ENCODE data around the gene AGO3. TPM values are rescaled to one million over a fixed set of nuclear protein-coding genes. Genes with fewer than 3 reads are reported as not detected.

Gene AGO3
- total RNA-seq (10 to 100 TPM; 17.7 to 24.1 (median 20.2) TPM), polyA plus RNA-seq (3.8 TPM)
- long read RNA-seq, donor 1, full-length matches to known transcripts = 20 of 35 reads
- long read RNA-seq, donor 1, partial matches to known transcripts = 2 of 35 reads
- long read RNA-seq, donor 1, other reads (novel, unspliced or antisense) = 13 of 35 reads
- long read RNA-seq, donor 2, full-length matches to known transcripts = 9 of 13 reads
- long read RNA-seq, donor 2, partial matches to known transcripts = 2 of 13 reads
- long read RNA-seq, donor 2, other reads (novel, unspliced or antisense) = 2 of 13 reads
- long read RNA-seq, donor 3, full-length matches to known transcripts = 18 of 44 reads
- long read RNA-seq, donor 3, partial matches to known transcripts = 5 of 44 reads
- long read RNA-seq, donor 3, other reads (novel, unspliced or antisense) = 21 of 44 reads
- long read RNA-seq, donor 4, full-length matches to known transcripts = 4 of 9 reads
- long read RNA-seq, donor 4, partial matches to known transcripts = 0 of 9 reads
- long read RNA-seq, donor 4, other reads (novel, unspliced or antisense) = 5 of 9 reads

DNA sequence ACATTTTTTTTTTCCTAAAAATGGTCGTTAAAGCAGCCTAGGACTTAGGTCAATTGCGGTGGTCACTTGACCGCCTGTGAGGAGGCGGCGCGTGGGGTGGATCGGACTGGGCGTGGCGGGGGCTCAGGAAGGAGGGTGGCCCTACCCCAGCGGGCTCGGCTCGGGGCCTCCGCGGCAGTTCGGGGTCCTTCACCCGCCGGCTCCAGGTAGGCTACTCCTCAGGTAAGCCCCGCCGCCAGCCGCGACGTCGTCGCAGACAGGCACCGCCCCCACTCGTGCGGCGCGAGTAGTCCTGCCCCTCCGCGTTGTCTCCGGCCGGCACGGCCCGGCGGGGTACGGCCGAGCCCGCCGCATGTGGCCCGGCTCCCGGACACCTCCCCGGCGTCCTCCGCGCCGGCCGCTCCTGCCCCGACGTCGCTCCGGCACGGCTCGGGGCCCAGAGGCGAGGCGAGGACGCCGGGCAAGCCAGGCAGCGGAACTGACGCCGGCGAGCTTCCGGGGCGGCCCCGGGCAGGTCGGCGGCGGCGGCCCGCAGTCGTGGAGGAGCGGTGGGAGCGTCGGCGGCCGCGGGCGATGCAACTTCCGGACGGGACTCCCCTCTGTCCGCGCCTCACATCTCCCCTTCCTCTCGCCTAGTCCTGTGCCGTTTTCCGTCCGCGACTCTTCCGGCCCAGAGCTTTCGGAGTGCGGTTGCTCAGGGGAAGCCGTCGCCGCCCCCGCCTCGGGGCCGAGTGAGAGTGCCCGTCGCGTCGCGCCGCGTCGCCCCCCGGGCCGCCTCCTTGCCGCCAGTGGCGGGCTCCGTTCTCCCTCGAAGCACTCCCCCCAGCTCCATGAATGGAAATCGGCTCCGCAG, at the start of gene AGO3:
Gene AGO3 (plus strand): TSS at position 513 of the 853 bp plus-strand sequence. CDS start 322 bp downstream, at position 835.
- H3K27me3 ChIP-seq (ENCODE audit: control insufficient read depth, insufficient read depth) = no peaks in the 10 kb centered on the region
- DNase-seq = peak; percentile 86 to 93 (median 93)
- intact Hi-C loops (cut with DNase I) = no loop called here
- no peaks in the 10 kb centered on the region for H3K4me1 ChIP-seq (ENCODE audit: control insufficient read depth, insufficient read depth, low read length)
- no peaks in the 10 kb centered on the region for H3K9me3 ChIP-seq (ENCODE audit: control insufficient read depth, low read length)
- H3K4me3 ChIP-seq (ENCODE audit: low read length) = peak within 1 kb of the TSS; percentile 75
- H3K27ac ChIP-seq (ENCODE audit: low read length) = peak within 1 kb of the TSS; percentile 99
- under 1% methylated on average over 112 of the region's 112 CpGs for WGBS
- ATAC-seq = peak; percentile 95 to 96

DNA sequence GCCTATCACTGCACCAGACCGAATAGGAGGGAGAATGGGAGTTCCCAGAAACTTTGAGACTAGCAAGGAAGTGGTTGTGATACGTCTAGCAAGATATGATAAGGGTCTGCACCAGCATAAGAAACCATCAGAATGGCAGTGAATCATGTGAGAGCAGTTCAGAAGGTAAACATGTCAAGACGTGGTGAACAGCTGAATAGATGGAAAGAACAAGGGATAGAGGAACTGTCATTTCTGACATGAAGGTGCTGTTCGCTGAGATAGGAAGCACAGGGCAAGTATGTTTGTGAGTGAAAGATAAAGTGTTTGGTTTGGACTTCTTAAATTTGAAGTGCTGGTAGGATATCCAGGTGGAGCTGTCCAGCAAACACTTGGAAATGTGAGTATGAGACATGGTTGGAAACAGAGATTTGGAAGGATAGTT, 49.0 kb upstream of the AGO3 start:
- intact Hi-C loops (cut with DNase I) = no loop called here
- Histone ChIP-seq H3K4me3 (ENCODE audit: low read length) (no peak overlapping the region), H3K9me3 (ENCODE audit: control insufficient read depth, low read length) (no peaks in the 10 kb centered on the region), H3K27me3 (ENCODE audit: control insufficient read depth, insufficient read depth) (no peaks in the 10 kb centered on the region), H3K4me1 (ENCODE audit: control insufficient read depth, insufficient read depth, low read length) (peaks cover 8% of the 10 kb centered on the region), H3K27ac (ENCODE audit: low read length) (no peak overlapping the region)
- ATAC-seq = no peak
- DNase-seq = no peak
- WGBS = 27% methylated on average over 4 of the region's 4 CpGs

DNA sequence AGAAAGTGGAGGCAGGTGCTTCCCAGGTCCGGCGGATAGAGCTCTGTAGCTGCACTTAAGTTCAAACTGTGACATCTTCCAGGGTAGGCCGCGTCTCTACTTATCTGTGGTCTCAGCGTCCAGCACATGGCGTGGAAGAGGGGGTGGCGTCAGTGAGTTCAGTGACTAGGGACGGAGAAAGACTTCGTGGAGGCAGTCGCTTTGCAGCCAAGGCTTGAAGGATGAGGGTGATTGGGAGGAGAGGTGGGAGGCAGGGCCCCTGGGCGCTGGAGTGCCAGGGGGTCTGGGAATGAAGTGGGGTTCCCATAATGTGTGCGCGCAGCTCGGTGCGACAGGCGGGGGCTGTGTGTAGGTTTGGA, 48.3 kb upstream of the AGO3 start:
- no peak overlapping the region for H3K4me3 ChIP-seq (ENCODE audit: low read length)
- no peak for ATAC-seq
- H3K27ac ChIP-seq (ENCODE audit: low read length) = no peak overlapping the region
- intact Hi-C loops (cut with DNase I) = no loop called here
- peaks cover 13% of the 10 kb centered on the region for H3K4me1 ChIP-seq (ENCODE audit: control insufficient read depth, insufficient read depth, low read length)
- H3K27me3 ChIP-seq (ENCODE audit: control insufficient read depth, insufficient read depth) = no peaks in the 10 kb centered on the region
- DNase-seq = peak in 1 of 3 donors; percentile 13
- H3K9me3 ChIP-seq (ENCODE audit: control insufficient read depth, low read length) = no peaks in the 10 kb centered on the region
- 47% methylated on average over 16 of the region's 16 CpGs for WGBS

DNA sequence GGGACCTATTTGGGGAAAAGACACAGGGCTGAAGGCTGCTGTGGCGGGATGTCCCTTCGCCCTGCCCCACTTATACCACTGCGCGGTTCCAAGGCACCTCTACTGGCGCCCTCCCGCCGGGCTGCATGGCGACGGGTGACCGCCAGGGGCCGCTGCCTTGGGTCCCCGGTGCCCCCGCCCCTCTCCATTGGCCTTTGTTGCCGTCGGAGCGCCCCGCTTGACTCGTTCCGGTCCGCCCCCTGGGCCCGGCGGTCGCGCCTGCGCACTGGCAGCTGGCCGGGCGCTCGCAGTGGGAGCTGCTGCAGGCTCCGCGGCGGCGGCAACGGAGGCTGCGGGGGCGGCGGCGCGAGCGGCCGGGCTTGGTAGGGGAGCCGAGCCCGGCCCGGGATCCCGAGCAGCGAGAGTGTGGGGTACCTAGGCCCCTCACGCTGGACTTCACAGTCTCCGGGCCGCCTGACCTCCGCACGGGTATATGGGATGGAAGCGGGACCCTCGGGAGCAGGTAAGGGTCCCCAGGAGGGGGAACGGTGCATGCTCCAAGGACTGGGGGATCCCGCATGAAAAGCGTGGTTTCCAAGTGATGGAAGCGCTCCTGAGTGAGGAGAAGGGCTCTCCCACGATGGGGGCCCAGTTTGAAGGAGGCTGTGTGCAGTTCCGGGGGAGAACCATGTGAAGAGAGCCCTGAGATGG, 47.8 kb upstream of the AGO3 start, which contains the start of gene AGO1:
Gene AGO1 (plus strand): TSS at position 265 of the 690 bp plus-strand sequence. CDS start 213 bp downstream, at position 478.
- Histone ChIP-seq H3K4me1 (ENCODE audit: control insufficient read depth, insufficient read depth, low read length) (peaks cover 13% of the 10 kb centered on the region), H3K27me3 (ENCODE audit: control insufficient read depth, insufficient read depth) (no peaks in the 10 kb centered on the region), H3K27ac (ENCODE audit: low read length) (peak within 1 kb of the TSS; percentile 42), H3K9me3 (ENCODE audit: control insufficient read depth, low read length) (no peaks in the 10 kb centered on the region), H3K4me3 (ENCODE audit: low read length) (peak within 1 kb of the TSS; percentile 78)
- WGBS = under 1% methylated on average over 58 of the region's 58 CpGs
- DNase-seq = peak; percentile 95 to 98 (median 97)
- intact Hi-C loops (cut with DNase I) = no loop called here
- ATAC-seq = peak; percentile 98

DNA sequence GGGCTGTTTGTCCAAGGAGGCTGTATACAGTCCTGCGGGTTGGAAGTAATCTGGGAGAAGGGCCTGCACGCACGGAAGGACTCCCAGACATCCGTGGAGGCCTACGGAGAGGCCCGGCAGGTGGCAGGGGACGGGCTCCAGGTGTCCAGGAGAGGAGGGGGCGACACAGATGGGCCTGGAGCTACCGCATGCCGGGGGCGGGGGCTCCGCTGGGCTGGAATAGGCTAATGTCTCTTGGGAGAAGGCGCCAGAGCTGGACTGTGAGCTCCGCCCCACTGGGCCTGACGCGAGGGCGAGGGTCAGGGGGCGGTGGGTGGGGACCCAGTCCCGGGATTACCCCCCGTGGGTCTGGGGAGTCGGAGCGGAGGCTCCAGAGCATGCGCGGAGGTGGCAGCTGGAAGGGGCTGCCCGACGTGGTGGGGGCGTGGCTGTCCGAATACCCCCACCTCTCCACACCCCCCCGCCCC, 47.2 kb upstream of the AGO3 start:
- ATAC-seq = peak; percentile 50 to 70
- peaks cover 13% of the 10 kb centered on the region for H3K4me1 ChIP-seq (ENCODE audit: control insufficient read depth, insufficient read depth, low read length)
- peak overlapping the region; percentile 78 for H3K4me3 ChIP-seq (ENCODE audit: low read length)
- H3K27ac ChIP-seq (ENCODE audit: low read length) = peak overlapping the region; percentile 16
- WGBS = 2% methylated on average over 29 of the region's 29 CpGs
- DNase-seq = peak; percentile 66 to 87 (median 81)
- intact Hi-C loops (cut with DNase I) = no loop called here
- no peaks in the 10 kb centered on the region for H3K27me3 ChIP-seq (ENCODE audit: control insufficient read depth, insufficient read depth)
- H3K9me3 ChIP-seq (ENCODE audit: control insufficient read depth, low read length) = no peaks in the 10 kb centered on the region

DNA sequence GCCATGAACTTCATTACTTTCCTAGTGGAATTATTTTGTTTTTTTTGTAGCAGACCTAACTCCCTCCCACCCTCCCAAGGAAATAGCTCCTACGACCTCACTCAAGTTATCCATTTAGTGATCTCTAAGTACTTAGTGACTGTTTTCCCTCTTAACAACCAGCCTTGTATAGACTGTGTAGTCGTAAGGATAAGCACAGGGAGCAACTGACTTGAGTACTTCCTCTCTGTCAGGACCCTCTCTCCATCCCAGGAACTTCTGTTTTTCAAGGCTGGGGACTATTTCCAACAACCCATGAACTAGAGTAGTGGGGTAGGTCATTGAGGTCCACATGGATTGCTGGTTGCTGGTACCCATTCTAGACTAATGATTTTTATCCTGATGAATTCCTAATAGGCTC, 46.0 kb upstream of the AGO3 start:
- no peaks in the 10 kb centered on the region for H3K9me3 ChIP-seq (ENCODE audit: control insufficient read depth, low read length)
- intact Hi-C loops (cut with DNase I) = no loop called here
- H3K4me3 ChIP-seq (ENCODE audit: low read length) = no peak overlapping the region
- DNase-seq (no peak), ATAC-seq (no peak)
- peaks cover 13% of the 10 kb centered on the region for H3K4me1 ChIP-seq (ENCODE audit: control insufficient read depth, insufficient read depth, low read length)
- H3K27me3 ChIP-seq (ENCODE audit: control insufficient read depth, insufficient read depth) = no peaks in the 10 kb centered on the region
- H3K27ac ChIP-seq (ENCODE audit: low read length) = no peak overlapping the region
- WGBS = 36% methylated on average over 2 of the region's 2 CpGs

DNA sequence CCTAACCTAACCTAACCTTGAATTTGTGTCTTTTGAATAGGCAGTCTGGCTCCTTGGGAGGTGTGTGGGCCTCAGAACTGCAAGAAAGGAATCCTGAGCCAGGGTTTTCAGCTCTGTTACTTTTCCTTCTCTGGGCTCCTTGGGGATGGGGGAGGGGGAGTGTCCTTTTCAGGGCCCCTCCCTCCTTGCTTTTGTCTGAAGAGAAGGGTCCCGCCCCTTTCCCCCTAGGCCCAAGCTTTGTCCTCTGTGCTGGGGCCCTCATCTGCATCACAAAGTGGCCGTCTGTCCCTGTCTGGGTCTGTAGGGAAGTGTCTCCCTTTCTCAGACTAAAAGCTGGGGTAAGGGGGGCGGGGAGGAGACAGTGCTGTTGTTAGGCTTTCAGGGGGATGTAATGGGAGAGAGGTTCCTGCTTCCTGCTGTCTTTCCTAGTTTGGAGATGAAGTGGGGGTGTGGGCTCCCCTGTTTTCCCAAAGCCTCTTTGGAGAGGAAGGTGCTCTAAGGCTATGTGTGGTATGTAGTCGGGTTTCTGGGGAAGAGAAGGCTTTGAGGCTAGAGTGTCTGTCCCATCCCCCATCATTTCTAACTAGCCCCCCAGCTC, 44.8 kb upstream of the AGO3 start:
- Histone ChIP-seq H3K4me1 (ENCODE audit: control insufficient read depth, insufficient read depth, low read length) (peaks cover 13% of the 10 kb centered on the region), H3K4me3 (ENCODE audit: low read length) (no peak overlapping the region), H3K27ac (ENCODE audit: low read length) (peak overlapping the region; percentile 61), H3K9me3 (ENCODE audit: control insufficient read depth, low read length) (no peaks in the 10 kb centered on the region), H3K27me3 (ENCODE audit: control insufficient read depth, insufficient read depth) (no peaks in the 10 kb centered on the region)
- DNase-seq (no peak), ATAC-seq (no peak)
- WGBS = 54% methylated on average over 4 of the region's 4 CpGs
- intact Hi-C loops (cut with DNase I) = no loop called here

DNA sequence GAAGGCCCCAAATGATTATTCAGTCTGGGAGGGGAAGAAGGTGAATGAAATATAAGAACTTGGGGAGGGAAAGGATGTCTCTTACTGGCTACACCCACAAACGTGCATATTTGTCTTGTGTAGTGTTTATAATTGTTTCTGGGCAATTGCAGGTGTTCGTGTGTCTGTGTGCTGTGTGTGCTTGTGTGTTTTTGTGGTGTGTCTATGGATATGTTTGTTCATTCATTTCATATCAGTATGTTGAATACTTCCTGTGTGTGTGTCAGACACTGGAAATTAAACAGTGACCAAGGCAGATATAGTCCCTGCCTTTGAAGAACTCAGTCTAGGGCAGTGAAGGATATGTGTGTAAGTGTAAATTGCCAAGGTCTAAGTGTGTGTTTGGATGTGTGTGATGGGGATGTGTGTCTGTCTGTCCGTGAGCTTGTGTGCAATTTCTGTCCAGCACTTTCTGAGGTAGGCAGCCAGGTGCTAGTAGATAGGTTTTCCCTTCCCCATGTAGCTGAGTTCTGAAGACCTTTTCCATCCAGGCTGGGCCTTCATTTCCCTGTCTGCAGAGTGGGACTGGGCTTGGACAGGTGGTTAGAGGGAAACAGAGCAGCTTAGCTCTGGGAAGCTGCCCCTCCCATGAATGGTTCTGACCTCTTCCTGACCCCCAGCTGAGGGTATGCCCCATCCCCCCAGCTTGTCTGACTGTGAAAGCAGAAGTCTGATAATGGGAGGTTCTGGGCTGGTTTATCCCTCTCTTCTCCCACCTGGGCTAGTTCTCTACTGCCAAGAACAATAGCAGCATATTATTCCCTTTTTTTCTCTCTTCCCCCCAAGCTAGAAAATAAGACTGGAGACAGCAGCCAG, 44.1 kb upstream of the AGO3 start:
- Histone ChIP-seq H3K4me1 (ENCODE audit: control insufficient read depth, insufficient read depth, low read length) (peaks cover 13% of the 10 kb centered on the region), H3K9me3 (ENCODE audit: control insufficient read depth, low read length) (no peaks in the 10 kb centered on the region), H3K27me3 (ENCODE audit: control insufficient read depth, insufficient read depth) (no peaks in the 10 kb centered on the region), H3K4me3 (ENCODE audit: low read length) (no peak overlapping the region), H3K27ac (ENCODE audit: low read length) (no peak overlapping the region)
- intact Hi-C loops (cut with DNase I) = no loop called here
- DNase-seq (no peak), ATAC-seq (no peak)
- 36% methylated on average over 3 of the region's 3 CpGs for WGBS

DNA sequence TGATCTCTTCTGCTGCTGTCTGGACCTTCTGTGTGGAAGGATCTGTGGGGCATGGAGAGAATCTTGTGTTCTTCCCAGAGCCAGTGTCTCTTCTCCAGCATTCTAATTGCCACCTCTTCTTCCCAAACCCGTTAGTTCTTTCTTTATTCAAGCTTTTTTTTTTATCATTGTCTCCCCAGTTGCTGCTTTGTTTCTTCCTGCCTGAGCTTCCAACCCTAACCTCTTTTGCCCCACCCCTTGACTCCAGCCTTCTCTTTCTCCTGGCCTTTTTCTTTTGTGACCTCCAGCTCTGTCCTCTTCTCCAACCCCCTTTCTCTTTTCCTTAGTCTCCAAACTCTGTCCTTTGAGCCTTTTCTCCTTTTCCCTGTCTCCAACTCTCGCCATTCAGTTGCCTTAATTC, 43.4 kb upstream of the AGO3 start:
- H3K27me3 ChIP-seq (ENCODE audit: control insufficient read depth, insufficient read depth) = no peaks in the 10 kb centered on the region
- no peak for ATAC-seq
- H3K4me1 ChIP-seq (ENCODE audit: control insufficient read depth, insufficient read depth, low read length) = peaks cover 13% of the 10 kb centered on the region
- intact Hi-C loops (cut with DNase I) = no loop called here
- 72% methylated on average over 2 of the region's 2 CpGs for WGBS
- H3K27ac ChIP-seq (ENCODE audit: low read length) = peak overlapping the region; percentile 13
- no peak overlapping the region for H3K4me3 ChIP-seq (ENCODE audit: low read length)
- DNase-seq = no peak
- no peaks in the 10 kb centered on the region for H3K9me3 ChIP-seq (ENCODE audit: control insufficient read depth, low read length)

All from right cardiac atrium (tissue), 5 donors.